Testis (tissue), 3 donors: ENCODE measurements around the gene IL12RB2. TPM values are rescaled to one million over a fixed set of nuclear protein-coding genes. Genes with fewer than 3 reads are reported as not detected.
"Not testable (repeated sequence)": the region's sequence is repeated elsewhere in the genome, so short reads cannot be mapped to it uniquely, and the experiment has no call there.

Source experiments
- DNase-seq: peaks from one replicate; pipeline ENCODE4 v3.0.0-alpha.2; 2019
- H3K27ac ChIP-seq, 2 donors: fragments of 200-600 bp; sonication (generic); one replicate each; pipeline ENCODE4 v1.5.1; 2019
- H3K27me3 ChIP-seq: fragments of 200-600 bp; sonication (generic); one replicate; pipeline ENCODE4 v1.5.1; 2019
- H3K36me3 ChIP-seq: fragments of 200-600 bp; sonication (generic); one replicate; pipeline ENCODE4 v1.5.1; 2017; ENCODE audit warnings: low read depth; ENCODE audit errors: missing control alignments
- H3K4me1 ChIP-seq: fragments of 200-600 bp; sonication (generic); one replicate; pipeline ENCODE4 v1.5.1; 2019
- H3K4me3 ChIP-seq, 2 donors: fragments of 200-600 bp; sonication (generic); one replicate each; pipeline ENCODE4 v1.5.1; 2017 to 2019
- H3K9me3 ChIP-seq: fragments of 200-600 bp; sonication (generic); one replicate; pipeline ENCODE4 v1.5.1; 2017
- POLR2A ChIP-seq: fragments of 450-650 bp; IDR thresholded peaks from one replicate; pipeline ENCODE4 v1.6.1; 2017; ENCODE audit warnings: antibody characterized with exemption, mild to moderate bottlenecking, moderate library complexity
- WGBS, 2 donors: methylation state at CpG; one replicate each; pipeline ENCODE4 v1.1.5; 2018; 5-methylcytosine and 5-hydroxymethylcytosine counted together
- intact Hi-C: fragments of 100-400 bp; cut with DNase I; formaldehyde crosslinking; loops from one replicate; pipeline ENCODE4 v1.15.1; 2023; ENCODE audit warnings: low total_unique reads
- polyA plus RNA-seq: library from polyadenylated mRNA; stranded (reverse); fragments of 350-450 nt; fragmentation: Illumina TruSeq; extraction: RNeasy Lipid Tissue Mini Kit (QIAGEN cat#74804); gene quantifications from one replicate; pipeline ENCODE4 v1.2.3, GENCODE V29; 2014; ENCODE audit warnings: low read depth, low replicate concordance; ENCODE audit not compliant: insufficient read depth
- total RNA-seq, 2 donors: library from RNA; depleted of rRNA; stranded (reverse); fragments of >200 nt; gene quantifications; one replicate each; pipeline ENCODE4 v1.2.3, GENCODE V29; 2016
- TF ChIP-seq, protein P1 (sequence below), 3 experiments: fragments of 450-650 bp in 2 of 3; fragments of 200-600 bp in 1 of 3; sonication (generic) in 1 of 3; IDR thresholded peaks; one replicate each; pipeline ENCODE4 v1.5.1; 2016 to 2019; ENCODE audit warnings: antibody characterized with exemption in 3 of 3, mild to moderate bottlenecking in 2 of 3, moderate library complexity in 1 of 3

IL12RB2 gene
- total and polyA plus RNA-seq, 3 donors from 2014 or later, result 1.9 to 2.6 (median 2.1) TPM

DNA sequence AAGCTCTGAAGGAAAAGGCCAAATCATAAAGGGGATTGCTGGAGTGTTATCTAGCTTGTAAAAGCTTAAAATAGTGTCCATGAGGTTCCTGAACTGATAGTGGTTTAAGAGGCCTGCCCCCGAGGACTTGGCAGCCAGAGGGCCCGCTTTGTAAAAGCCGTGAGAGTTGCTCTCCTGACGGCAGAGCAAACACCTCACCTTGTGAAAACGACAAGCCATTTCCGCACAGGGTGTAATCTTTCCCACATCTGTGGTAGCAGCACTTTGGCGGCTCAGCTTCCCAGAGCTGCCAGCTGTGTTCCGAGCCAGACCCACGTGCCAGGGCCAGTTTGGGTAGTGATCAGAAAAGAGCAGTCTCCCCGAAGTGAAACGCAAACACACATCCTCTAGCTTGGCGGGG lies 85.6 kb downstream of the IL12RB2 start:
- TF ChIP-seq, protein P1, sequence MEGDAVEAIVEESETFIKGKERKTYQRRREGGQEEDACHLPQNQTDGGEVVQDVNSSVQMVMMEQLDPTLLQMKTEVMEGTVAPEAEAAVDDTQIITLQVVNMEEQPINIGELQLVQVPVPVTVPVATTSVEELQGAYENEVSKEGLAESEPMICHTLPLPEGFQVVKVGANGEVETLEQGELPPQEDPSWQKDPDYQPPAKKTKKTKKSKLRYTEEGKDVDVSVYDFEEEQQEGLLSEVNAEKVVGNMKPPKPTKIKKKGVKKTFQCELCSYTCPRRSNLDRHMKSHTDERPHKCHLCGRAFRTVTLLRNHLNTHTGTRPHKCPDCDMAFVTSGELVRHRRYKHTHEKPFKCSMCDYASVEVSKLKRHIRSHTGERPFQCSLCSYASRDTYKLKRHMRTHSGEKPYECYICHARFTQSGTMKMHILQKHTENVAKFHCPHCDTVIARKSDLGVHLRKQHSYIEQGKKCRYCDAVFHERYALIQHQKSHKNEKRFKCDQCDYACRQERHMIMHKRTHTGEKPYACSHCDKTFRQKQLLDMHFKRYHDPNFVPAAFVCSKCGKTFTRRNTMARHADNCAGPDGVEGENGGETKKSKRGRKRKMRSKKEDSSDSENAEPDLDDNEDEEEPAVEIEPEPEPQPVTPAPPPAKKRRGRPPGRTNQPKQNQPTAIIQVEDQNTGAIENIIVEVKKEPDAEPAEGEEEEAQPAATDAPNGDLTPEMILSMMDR (IDR thresholded peaks at IDR 0.05), result no peak
- no peak for TF ChIP-seq POLR2A
- WGBS, 2 donors, result 78 to 85% methylated on average over 12 of the region's 12 CpGs
- intact Hi-C loops, result no loop called here

DNA sequence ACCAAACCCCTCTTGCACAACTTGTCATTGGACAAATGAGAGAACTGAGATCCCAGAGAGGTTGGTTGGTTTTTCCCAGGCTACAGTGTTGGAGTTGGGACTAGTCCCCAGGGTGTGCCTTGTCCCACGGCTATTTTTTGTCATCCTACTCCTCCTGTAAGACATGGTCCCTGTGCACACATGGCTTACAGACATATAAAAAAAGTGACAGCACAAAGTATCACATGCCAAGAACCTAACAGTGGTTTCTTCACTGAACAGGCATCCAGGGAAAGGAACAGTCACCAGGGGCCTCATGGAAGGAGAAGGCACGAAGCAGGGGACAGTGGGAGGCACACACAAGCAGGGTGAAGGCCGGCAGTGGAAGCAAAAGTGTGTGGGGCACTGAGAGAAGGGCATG lies 86.1 kb downstream of the IL12RB2 start:
- no peaks in the 10 kb centered on the region for H3K27me3 ChIP-seq
- no peak for TF ChIP-seq POLR2A
- TF ChIP-seq, protein P1 (IDR thresholded peaks at IDR 0.05), result no peak
- intact Hi-C loops, result no loop called here

More for the DNA sequence above, 85.6 kb downstream of the IL12RB2 start:
- Histone ChIP-seq H3K27me3 (no peaks in the 10 kb centered on the region), H3K27ac (no peak overlapping the region), H3K4me1 (no peaks in the 10 kb centered on the region), H3K4me3 (no peak overlapping the region), H3K9me3 (no peaks in the 10 kb centered on the region), H3K36me3 (no peaks in the 10 kb centered on the region)
- DNase-seq, result no peak

DNA sequence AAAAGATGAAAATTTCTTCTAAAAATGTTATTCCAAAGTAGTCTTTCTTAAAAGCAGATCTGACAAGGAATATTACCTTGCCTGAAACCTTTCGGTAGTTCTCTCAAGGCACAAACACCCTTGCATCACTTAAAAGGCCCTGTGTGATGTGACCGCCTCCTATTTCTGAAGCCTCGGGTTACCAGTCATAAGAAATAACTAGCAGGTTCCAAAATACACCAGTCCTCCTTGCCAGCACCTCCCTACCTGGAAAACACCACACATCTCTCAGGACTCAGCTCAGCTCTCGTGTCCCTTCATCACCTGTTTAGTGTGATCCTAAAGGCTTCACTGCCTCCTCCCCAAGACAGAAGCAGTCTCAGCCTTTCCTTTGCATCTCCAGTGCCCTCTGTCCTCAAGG lies 86.9 kb downstream of the IL12RB2 start:
- Histone ChIP-seq H3K36me3 (no peaks in the 10 kb centered on the region), H3K27ac (no peak overlapping the region), H3K27me3 (no peaks in the 10 kb centered on the region), H3K4me3 (no peak overlapping the region), H3K4me1 (no peaks in the 10 kb centered on the region), H3K9me3 (no peaks in the 10 kb centered on the region)
- TF ChIP-seq, protein P1 (IDR thresholded peaks at IDR 0.05), result no peak
- TF ChIP-seq POLR2A, result no peak
- intact Hi-C loops, result no loop called here
- no peak for DNase-seq
- 88 to 90% methylated on average over 4 of the region's 4 CpGs for WGBS, 2 donors

More for the DNA sequence above, 86.1 kb downstream of the IL12RB2 start:
- Histone ChIP-seq H3K27ac (no peak overlapping the region), H3K9me3 (no peaks in the 10 kb centered on the region), H3K36me3 (no peaks in the 10 kb centered on the region), H3K4me3 (no peak overlapping the region), H3K4me1 (no peaks in the 10 kb centered on the region)
- WGBS, 2 donors, result 81% methylated on average over 3 of the region's 3 CpGs
- DNase-seq, result no peak

DNA sequence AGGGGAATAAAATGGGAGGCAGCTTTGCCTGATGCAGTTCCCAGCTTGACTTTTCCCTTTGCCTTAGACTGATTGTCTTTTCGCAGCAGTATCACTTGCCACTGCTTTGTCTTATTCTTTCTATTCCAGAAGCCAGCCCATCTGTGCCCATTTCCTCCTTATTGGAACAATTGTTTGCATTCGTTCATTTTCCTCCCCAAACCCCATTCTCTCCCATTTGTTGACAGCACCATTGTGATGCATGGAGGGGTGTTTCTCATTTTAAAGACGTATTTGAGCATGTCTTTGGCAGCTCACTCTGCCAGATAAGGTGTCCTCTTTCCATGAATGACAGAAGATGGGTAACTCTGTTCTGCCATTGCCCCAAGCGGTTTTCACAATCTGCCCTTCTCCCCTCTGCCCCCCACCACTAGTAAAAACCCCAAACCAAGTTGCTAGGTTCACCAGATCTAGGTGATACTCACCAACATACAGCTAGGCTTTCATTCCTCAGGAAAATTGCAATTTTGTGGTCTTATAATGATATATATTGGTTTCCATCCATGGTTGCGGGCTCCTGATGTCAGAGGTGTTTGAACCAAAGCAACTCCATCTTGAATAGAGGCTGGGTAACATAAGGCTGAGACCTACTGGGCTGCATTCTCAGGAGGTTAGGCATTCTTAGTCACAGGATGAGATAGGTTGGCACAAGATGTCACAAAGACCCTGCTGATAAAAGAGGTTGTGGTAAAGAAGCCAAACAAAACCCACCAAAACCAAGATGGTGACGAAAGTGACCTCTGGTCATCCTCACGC lies 91.7 kb downstream of the IL12RB2 start:
- TF ChIP-seq POLR2A, result no peak
- TF ChIP-seq, protein P1 (IDR thresholded peaks at IDR 0.05), result no peak
- Histone ChIP-seq H3K9me3 (no peaks in the 10 kb centered on the region), H3K4me1 (no peaks in the 10 kb centered on the region), H3K27ac (no peak overlapping the region), H3K36me3 (no peaks in the 10 kb centered on the region), H3K4me3 (no peak overlapping the region), H3K27me3 (no peaks in the 10 kb centered on the region)
- DNase-seq, result no peak
- 78 to 86% methylated on average over 7 of the region's 7 CpGs for WGBS, 2 donors
- intact Hi-C loops, result no loop called here

DNA sequence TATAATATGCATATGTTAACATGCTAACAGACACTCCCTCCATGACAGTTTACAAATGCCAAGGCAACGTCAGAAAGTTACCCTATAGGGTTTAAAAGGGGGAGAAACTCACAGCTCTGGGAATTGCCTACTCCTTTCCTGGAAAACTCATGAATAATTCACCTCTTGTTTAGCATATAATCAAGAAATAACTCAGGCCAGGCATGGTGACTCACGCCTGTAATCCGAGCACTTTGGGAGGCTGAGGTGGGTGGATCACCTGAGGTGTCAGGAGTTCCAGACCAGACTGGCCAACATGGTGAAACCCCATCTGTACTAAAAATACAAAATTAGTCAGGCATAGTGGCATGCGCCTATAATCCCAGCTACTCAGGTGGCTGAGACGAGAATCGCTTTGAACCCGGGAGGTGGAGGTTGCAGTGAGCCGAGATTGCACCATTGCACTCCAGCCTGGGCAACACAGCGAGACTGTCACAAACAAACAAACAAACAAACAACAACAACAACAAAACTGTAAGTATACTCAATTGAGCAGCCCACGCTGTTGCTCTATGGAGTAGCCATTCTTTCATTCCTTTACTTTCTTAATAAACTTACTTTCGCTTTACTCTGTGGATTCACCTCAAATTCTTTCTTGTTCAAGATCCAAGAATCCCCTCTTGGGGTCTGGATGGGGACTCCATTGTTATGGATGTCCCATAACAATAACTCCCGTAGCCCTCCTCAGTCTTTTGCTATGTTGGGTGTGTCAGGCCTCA lies 92.5 kb downstream of the IL12RB2 start:
- 83 to 86% methylated on average over 12 of the region's 12 CpGs for WGBS, 2 donors
- intact Hi-C loops, H3K27ac ChIP-seq, H3K9me3 ChIP-seq, H3K4me3 ChIP-seq, H3K4me1 ChIP-seq, H3K36me3 ChIP-seq, DNase-seq, H3K27me3 ChIP-seq: not testable (repeated sequence)
